HEK293T (cell line): ENCODE data around the gene SLC9C2.
"Not testable (repeated sequence)": the region's sequence is repeated elsewhere in the genome, so short reads cannot be mapped to it uniquely, and the experiment has no call there.

Experiments
- CTCF ChIA-PET: fragments of 350-600 bp; formaldehyde crosslinking; extraction: SDS; loops from one replicate; lab custom pipeline; 2021; ENCODE audit warnings: antibody characterized with exemption, inconsistent platforms; lab: Yijun Ruan, JAX
- POLR2A ChIA-PET: fragments of 350-600 bp; formaldehyde crosslinking; extraction: SDS; loops from one replicate; lab custom pipeline; 2020; ENCODE audit warnings: antibody characterized with exemption, inconsistent platforms; lab: Yijun Ruan, JAX
- DNase-seq: peaks from one replicate; pipeline ENCODE4 v3.0.0; 2012; ENCODE audit warnings: mixed read lengths; ENCODE audit errors: extremely low spot score
- ARNT ChIP-seq: fragments of 450-650 bp; IDR thresholded peaks from 2 replicates; pipeline ENCODE4 v1.6.1; 2017; ENCODE audit warnings: mild to moderate bottlenecking
- BHLHE40 ChIP-seq: fragments of 450-650 bp; IDR thresholded peaks from 2 replicates; pipeline ENCODE4 v1.6.1; 2016; ENCODE audit warnings: mild to moderate bottlenecking, moderate library complexity, borderline replicate concordance
- CTBP1 ChIP-seq: fragments of 450-650 bp; IDR thresholded peaks from 2 replicates; pipeline ENCODE4 v1.6.1; 2016; ENCODE audit warnings: borderline replicate concordance
- ELF4 ChIP-seq: fragments of 450-650 bp; IDR thresholded peaks from 2 replicates; pipeline ENCODE4 v1.6.1; 2017; ENCODE audit warnings: antibody characterized with exemption
- FOXA1 ChIP-seq: fragments of 450-650 bp; IDR thresholded peaks from 2 replicates; pipeline ENCODE4 v1.6.1; 2016; ENCODE audit warnings: mild to moderate bottlenecking
- FOXK2 ChIP-seq: fragments of 450-650 bp; IDR thresholded peaks from 2 replicates; pipeline ENCODE4 v1.6.1; 2016; ENCODE audit warnings: mild to moderate bottlenecking
- FOXM1 ChIP-seq: fragments of 450-650 bp; IDR thresholded peaks from 2 replicates; pipeline ENCODE4 v1.6.1; 2017; ENCODE audit warnings: mild to moderate bottlenecking, borderline replicate concordance
- HDGF ChIP-seq: fragments of 450-650 bp; IDR thresholded peaks from 2 replicates; pipeline ENCODE4 v1.6.1; 2017; ENCODE audit warnings: antibody characterized with exemption, borderline replicate concordance
- L3MBTL2 ChIP-seq: fragments of 450-650 bp; conservative IDR thresholded peaks from 2 replicates; pipeline ENCODE4 v1.6.1; 2016; ENCODE audit warnings: mild to moderate bottlenecking
- LEF1 ChIP-seq: fragments of 450-650 bp; IDR thresholded peaks from 2 replicates; pipeline ENCODE4 v1.6.1; 2017; ENCODE audit warnings: mild to moderate bottlenecking, borderline replicate concordance
- NFRKB ChIP-seq: fragments of 450-650 bp; IDR thresholded peaks from 2 replicates; pipeline ENCODE4 v1.6.1; 2016; ENCODE audit warnings: mild to moderate bottlenecking, moderate library complexity
- SP1 ChIP-seq: fragments of 450-650 bp; IDR thresholded peaks from 2 replicates; pipeline ENCODE4 v1.6.1; 2017
- SUZ12 ChIP-seq: fragments of 450-650 bp; IDR thresholded peaks from 2 replicates; pipeline ENCODE4 v1.6.1; 2016; ENCODE audit warnings: mild to moderate bottlenecking
- TARDBP ChIP-seq: fragments of 450-650 bp; IDR thresholded peaks from 2 replicates; pipeline ENCODE4 v1.6.1; 2016
- ZNF384 ChIP-seq: fragments of 450-650 bp; IDR thresholded peaks from 2 replicates; pipeline ENCODE4 v1.6.1; 2016
- TF ChIP-seq, protein P1 (sequence below): fragments of 450-650 bp; IDR thresholded peaks from 2 replicates; pipeline ENCODE4 v1.6.1; 2016

Gene SLC9C2

DNA sequence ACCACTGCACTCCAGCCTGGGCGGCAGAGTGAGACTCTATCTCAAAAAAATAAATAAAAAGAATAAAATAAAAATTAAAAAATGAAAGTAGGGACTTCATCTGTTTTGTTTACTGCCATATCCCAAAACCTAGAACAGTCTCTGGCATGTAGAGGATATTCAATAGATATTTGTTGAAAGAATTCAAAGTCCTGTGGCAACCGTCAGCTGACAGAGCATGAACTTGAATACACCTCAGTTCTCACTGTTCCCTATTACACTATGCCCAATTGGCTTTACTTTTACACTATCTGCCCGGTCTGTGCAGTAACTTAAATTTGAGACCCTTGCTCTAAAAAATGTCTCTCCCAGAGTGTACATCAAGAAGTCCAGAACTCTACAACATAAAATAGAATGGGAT, 79.5 kb downstream of the SLC9C2 start:
- ChIA-PET CTCF (no interaction called here), POLR2A (no interaction called here)
- TF ChIP-seq, protein P1, sequence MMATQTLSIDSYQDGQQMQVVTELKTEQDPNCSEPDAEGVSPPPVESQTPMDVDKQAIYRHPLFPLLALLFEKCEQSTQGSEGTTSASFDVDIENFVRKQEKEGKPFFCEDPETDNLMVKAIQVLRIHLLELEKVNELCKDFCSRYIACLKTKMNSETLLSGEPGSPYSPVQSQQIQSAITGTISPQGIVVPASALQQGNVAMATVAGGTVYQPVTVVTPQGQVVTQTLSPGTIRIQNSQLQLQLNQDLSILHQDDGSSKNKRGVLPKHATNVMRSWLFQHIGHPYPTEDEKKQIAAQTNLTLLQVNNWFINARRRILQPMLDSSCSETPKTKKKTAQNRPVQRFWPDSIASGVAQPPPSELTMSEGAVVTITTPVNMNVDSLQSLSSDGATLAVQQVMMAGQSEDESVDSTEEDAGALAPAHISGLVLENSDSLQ = no peak
- no peak for TF ChIP-seq CTBP1
- no peak for TF ChIP-seq L3MBTL2
- no peak for TF ChIP-seq TARDBP
- TF ChIP-seq SUZ12 = no peak
- no peak for TF ChIP-seq SP1
- no peak for TF ChIP-seq FOXK2
- no peak for DNase-seq

DNA sequence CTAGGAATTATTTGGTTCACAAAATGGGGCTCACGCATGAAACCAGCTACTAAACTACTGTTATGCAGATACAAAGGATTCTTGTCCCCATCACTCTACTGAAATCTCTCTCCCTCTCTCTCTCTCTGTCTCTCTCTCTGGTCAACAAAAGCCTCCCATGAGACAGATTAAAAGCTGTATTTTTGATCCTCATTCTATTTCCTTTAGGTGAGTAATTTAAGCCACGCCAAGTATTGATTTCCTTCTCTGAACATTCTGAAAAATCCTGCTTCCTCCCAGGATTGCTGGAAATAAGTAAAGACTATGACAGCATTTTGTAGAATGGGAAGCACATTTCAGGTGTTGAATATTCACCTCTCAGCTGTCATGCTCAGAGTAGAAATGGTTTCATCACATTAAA, 82.1 kb downstream of the SLC9C2 start:
- TF ChIP-seq ARNT (no peak), ZNF384 (no peak), FOXM1 (no peak), LEF1 (no peak), FOXK2 (no peak)
- TF ChIP-seq, protein P1 = no peak
- DNase-seq = no peak
- ChIA-PET POLR2A (no interaction called here), CTCF (no interaction called here)

DNA sequence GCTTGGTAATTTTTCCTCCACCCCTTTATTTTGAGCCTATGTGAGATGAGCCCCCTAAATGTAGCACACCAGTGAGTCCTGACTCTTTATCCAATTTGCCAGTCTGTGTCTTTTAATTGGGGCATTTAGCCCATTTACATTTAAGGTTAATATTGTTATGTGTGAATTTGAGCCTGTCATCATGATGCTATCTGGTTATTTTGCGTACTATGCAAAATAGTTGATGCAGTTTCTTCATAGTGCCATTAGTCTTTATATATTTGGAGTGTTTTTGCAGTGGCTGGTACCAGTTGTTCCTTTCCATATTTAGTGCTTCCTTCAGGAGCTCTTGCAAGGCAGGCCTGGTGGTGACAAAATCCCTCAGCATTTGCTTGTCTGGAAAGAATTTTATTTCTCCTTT, 88.4 kb downstream of the SLC9C2 start:
- DNase-seq, POLR2A ChIA-PET, CTCF ChIA-PET: not testable (repeated sequence)

DNA sequence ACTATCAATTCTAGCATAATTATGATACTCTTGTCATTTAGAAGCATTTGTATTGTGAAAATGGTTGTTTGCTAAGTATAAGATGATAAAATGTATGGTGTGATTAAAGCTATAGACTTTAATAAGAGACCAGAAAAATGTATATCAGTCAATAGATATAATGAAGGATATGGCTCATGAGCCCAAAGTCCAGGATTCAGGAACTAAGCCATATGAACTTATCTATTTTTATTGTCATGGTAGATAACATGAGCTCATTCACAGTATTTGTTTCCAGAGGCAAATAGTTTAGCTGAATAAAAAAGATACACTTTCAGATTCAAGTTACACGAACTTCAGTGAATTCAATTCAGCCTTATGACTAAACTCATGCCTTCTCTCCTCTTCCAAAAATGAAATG, 93.1 kb downstream of the SLC9C2 start:
- POLR2A ChIA-PET = interaction anchor here (0.6 kb wide), 1 partner anchor 288 kb away, joined by 3 read pairs; no protein-coding TSS in a partner anchor
- no peak for DNase-seq
- CTCF ChIA-PET = no interaction called here
- TF ChIP-seq SP1 (no peak), BHLHE40 (no peak), ARNT (no peak), FOXA1 (no peak), FOXK2 (no peak), HDGF (no peak), FOXM1 (no peak), ZNF384 (no peak), LEF1 (no peak), NFRKB (no peak), CTBP1 (no peak)
- TF ChIP-seq, protein P1 = no peak

DNA sequence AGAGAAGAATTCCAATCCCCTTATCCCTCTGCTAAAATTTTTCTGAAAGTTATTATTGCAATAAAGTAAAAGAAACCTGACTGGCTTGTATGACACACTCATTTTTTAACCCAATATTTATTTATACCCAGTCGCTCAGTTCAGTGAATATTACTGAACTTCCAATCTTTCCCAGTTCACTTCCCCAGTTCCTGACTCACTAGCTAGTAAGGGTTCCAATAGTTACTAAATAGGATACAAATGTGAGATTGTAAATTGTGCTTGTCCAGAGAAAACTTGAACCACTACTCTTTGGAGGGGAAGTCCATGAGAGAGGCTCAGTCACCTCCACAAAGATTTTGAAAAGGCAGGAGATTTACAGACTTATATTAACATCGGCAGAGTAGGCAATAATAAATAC, 94.3 kb downstream of the SLC9C2 start:
- ChIA-PET POLR2A (no interaction called here), CTCF (interaction anchor here (0.6 kb wide), 1 partner anchor 28 kb away, joined by 3 read pairs; no protein-coding TSS in a partner anchor)
- no peak for TF ChIP-seq ELF4
- no peak for TF ChIP-seq HDGF
- TF ChIP-seq ARNT = no peak
- TF ChIP-seq SUZ12 = no peak
- TF ChIP-seq TARDBP = no peak
- TF ChIP-seq LEF1 = no peak
- no peak for TF ChIP-seq ZNF384
- TF ChIP-seq FOXK2 = no peak
- TF ChIP-seq, protein P1 = no peak
- TF ChIP-seq SP1 = no peak
- no peak for TF ChIP-seq NFRKB
- TF ChIP-seq FOXM1 = no peak
- TF ChIP-seq CTBP1 = no peak
- no peak for TF ChIP-seq BHLHE40
- TF ChIP-seq FOXA1 = no peak
- no peak for TF ChIP-seq L3MBTL2
- DNase-seq = no peak

DNA sequence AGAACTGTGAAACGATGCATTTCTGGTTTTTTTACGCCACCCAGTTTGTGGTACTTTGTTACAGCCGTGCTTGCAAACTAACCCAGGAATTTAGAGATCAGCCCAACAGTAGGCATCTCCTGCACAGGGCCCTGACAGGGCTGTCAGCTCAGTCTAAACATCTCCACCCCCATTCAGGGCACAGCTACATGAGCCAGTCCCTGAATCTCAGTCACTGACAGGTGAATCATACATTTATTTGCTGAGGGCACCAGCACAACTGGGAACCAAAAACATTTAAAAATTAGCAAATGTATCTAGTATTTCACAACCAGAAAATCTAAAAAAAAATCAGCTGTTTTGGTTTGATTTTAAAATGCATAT, 95.0 kb downstream of the SLC9C2 start:
- no peak for DNase-seq
- ChIA-PET POLR2A (no interaction called here), CTCF (no interaction called here)
- TF ChIP-seq CTBP1 (no peak), L3MBTL2 (0 out of 2 replicates have a peak, but pooled peaks have one; percentile 10), SUZ12 (no peak)
- TF ChIP-seq, protein P1 = 0 out of 2 replicates have a peak, but pooled peaks have one; percentile 12
